HepG2 (cell line): Measurements from ENCODE around the gene MAN2A1.
A peak's percentile ranks its signal among the peaks of the same experiment; 100 is the strongest.

ENCODE experiments used
- FOSL1 ChIP-seq: sonication (generic); formaldehyde crosslinking; IDR thresholded peaks from 2 replicates; pipeline ENCODE4 v1.9.0; 2021; ENCODE audit warnings: missing genetic modification reagents, borderline replicate concordance
- HDAC2 ChIP-seq: sonication (generic); formaldehyde crosslinking; IDR thresholded peaks from 2 replicates; pipeline ENCODE4 v1.4.0; 2020; ENCODE audit warnings: missing genetic modification reagents
- KAT2B ChIP-seq: fragments of 150-350 bp; IDR thresholded peaks from 2 replicates; pipeline ENCODE4 v1.6.1; 2014; ENCODE audit warnings: low read depth, low read length, borderline replicate concordance
- MAF1 ChIP-seq: sonication (generic); formaldehyde crosslinking; IDR thresholded peaks from 2 replicates; pipeline ENCODE4 v1.5.0; 2020; ENCODE audit warnings: missing genetic modification reagents, borderline replicate concordance
- PHB2 ChIP-seq: fragments of 450-650 bp; IDR thresholded peaks from 2 replicates; pipeline ENCODE4 v1.6.1; 2018; ENCODE audit not compliant: partially characterized antibody
- POLR2AphosphoS5 ChIP-seq: IDR thresholded peaks from 2 replicates; pipeline ENCODE4 v1.6.1; 2012; ENCODE audit warnings: low read depth, low read length
- RAD21 ChIP-seq: fragments of 450-650 bp; formaldehyde crosslinking; IDR thresholded peaks from 2 replicates; pipeline ENCODE4 v1.5.0; 2020; ENCODE audit warnings: mild to moderate bottlenecking
- ZNF556 ChIP-seq: sonication (generic); formaldehyde crosslinking; IDR thresholded peaks from 2 replicates; pipeline ENCODE4 v1.4.0; 2020; ENCODE audit warnings: mild to moderate bottlenecking, missing genetic modification reagents, borderline replicate concordance

- TF ChIP-seq POLR2AphosphoS5: no peak
- TF ChIP-seq RAD21 (CRISPR knock-in tag): no peak
- TF ChIP-seq MAF1 (CRISPR knock-in tag): no peak
- no peak for TF ChIP-seq FOSL1 (CRISPR knock-in tag)
- peak; percentile 4; the same call in 1 of the 2 replicates for TF ChIP-seq HDAC2 (CRISPR knock-in tag)
- TF ChIP-seq KAT2B: no peak
- TF ChIP-seq ZNF556 (CRISPR knock-in tag): no peak
- no peak for TF ChIP-seq PHB2
These were observed 681 bp downstream of the MAN2A1 start for GRCh38 chr5:109690242-109690974.
